Liver (tissue), 3 donors: Measurements from ENCODE around the gene TM9SF1.

Experiments
- EGR1 ChIP-seq, 2 donors: IDR thresholded peaks; 2 replicates each; pipeline ENCODE4 v1.6.1; 2016 to 2018; ENCODE audit warnings: antibody characterized with exemption in 2 of 2, low read depth in 2 of 2
- GABPA ChIP-seq, 2 donors: IDR thresholded peaks in 1 of 2; conservative IDR thresholded peaks in 1 of 2; 2 replicates each; pipeline ENCODE4 v1.6.1; 2016; ENCODE audit warnings: antibody characterized with exemption in 2 of 2, mild to moderate bottlenecking in 1 of 2, moderate library complexity in 1 of 2
- RAD21 ChIP-seq, 2 donors: IDR thresholded peaks; 2 replicates each; pipeline ENCODE4 v1.6.1; 2016; ENCODE audit warnings: antibody characterized with exemption in 2 of 2, mild to moderate bottlenecking in 2 of 2
- REST ChIP-seq: IDR thresholded peaks from 2 replicates; pipeline ENCODE4 v1.6.1; 2016; ENCODE audit warnings: antibody characterized with exemption, mild to moderate bottlenecking
- RXRA ChIP-seq, 2 donors: IDR thresholded peaks; 2 replicates each; pipeline ENCODE4 v1.6.1; 2017 to 2018; ENCODE audit warnings: antibody characterized with exemption in 2 of 2, mild to moderate bottlenecking in 1 of 2
- TAF1 ChIP-seq: conservative IDR thresholded peaks from 2 replicates; pipeline ENCODE4 v1.6.1; 2016; ENCODE audit warnings: antibody characterized with exemption, mild to moderate bottlenecking
- YY1 ChIP-seq: IDR thresholded peaks from 2 replicates; pipeline ENCODE4 v1.6.1; 2016; ENCODE audit warnings: antibody characterized with exemption, mild to moderate bottlenecking
- TF ChIP-seq, protein P1 (sequence below): fragments of 150-350 bp; IDR thresholded peaks from 2 replicates; pipeline ENCODE4 v1.5.1; 2017; ENCODE audit warnings: improper control_type of control experiment, low read depth, low read length; ENCODE audit not compliant: missing input control
- TF ChIP-seq, protein P2 (sequence below): IDR thresholded peaks from 2 replicates; pipeline ENCODE4 v1.6.1; 2016; ENCODE audit warnings: antibody characterized with exemption
- donor health status: healthy.
- donor health status: healthy.

DNA sequence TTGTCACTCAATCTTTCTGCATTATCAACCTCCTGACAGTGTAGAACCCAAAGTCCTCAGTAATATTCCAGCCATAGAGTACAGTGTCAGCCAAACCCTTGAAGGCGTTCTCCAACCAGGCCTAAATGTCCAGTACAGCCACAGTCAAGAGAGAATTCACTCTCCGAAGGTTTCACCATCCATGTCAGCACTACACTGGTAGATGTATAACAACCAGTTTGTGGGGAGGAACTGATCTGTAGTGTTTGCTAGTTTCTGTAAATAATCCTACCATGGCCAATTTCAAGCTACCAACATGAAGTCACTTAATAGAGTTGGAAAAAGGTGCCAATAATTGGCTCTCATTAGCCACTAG lies 21.1 kb upstream of the TM9SF1 start:
- no peak for TF ChIP-seq YY1
- TF ChIP-seq, protein P1, sequence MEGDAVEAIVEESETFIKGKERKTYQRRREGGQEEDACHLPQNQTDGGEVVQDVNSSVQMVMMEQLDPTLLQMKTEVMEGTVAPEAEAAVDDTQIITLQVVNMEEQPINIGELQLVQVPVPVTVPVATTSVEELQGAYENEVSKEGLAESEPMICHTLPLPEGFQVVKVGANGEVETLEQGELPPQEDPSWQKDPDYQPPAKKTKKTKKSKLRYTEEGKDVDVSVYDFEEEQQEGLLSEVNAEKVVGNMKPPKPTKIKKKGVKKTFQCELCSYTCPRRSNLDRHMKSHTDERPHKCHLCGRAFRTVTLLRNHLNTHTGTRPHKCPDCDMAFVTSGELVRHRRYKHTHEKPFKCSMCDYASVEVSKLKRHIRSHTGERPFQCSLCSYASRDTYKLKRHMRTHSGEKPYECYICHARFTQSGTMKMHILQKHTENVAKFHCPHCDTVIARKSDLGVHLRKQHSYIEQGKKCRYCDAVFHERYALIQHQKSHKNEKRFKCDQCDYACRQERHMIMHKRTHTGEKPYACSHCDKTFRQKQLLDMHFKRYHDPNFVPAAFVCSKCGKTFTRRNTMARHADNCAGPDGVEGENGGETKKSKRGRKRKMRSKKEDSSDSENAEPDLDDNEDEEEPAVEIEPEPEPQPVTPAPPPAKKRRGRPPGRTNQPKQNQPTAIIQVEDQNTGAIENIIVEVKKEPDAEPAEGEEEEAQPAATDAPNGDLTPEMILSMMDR = no peak
- no peak for TF ChIP-seq RAD21 (IDR thresholded peaks at IDR 0.05)
- no peak for TF ChIP-seq EGR1 (IDR thresholded peaks at IDR 0.05; ENCODE audit: low read depth in 2 of 2)
- TF ChIP-seq TAF1 = no peak
- no peak for TF ChIP-seq REST
- TF ChIP-seq, protein P2, sequence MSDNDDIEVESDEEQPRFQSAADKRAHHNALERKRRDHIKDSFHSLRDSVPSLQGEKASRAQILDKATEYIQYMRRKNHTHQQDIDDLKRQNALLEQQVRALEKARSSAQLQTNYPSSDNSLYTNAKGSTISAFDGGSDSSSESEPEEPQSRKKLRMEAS = no peak
- TF ChIP-seq RXRA (IDR thresholded peaks at IDR 0.05) = no peak
- TF ChIP-seq GABPA (IDR thresholded peaks at IDR 0.05 in 1 of 2, conservative IDR thresholded peaks at IDR 0.05 in 1 of 2) = no peak
